Choroid plexus epithelial cell (primary cell): ENCODE measurements around the gene ALOX15B.

Experiments used
- DNase-seq: peaks from one replicate; pipeline ENCODE4 v3.0.0-alpha.2; 2010; ENCODE audit warnings: low read depth
- H3K4me3 ChIP-seq: 2 replicates; pipeline ENCODE4 v1.5.1; 2011; ENCODE audit warnings: low read depth, mild to moderate bottlenecking, control low read depth, low read length, moderate library complexity
- CTCF ChIP-seq: conservative IDR thresholded peaks from 2 replicates; pipeline ENCODE4 v1.5.1; 2011; ENCODE audit warnings: low read depth, mild to moderate bottlenecking, control low read depth, inconsistent platforms, low read length, moderate library complexity

Gene ALOX15B

GRCh38 chr17:8029121-8029520 is 9.7 kb upstream of the ALOX15B start:
- H3K4me3 ChIP-seq: no peak overlapping the region
- DNase-seq: no peak
- no peak for TF ChIP-seq CTCF

GRCh38 chr17:8031261-8031661 is 7.6 kb upstream of the ALOX15B start:
- TF ChIP-seq CTCF: no peak
- DNase-seq: no peak
- H3K4me3 ChIP-seq: no peak overlapping the region

GRCh38 chr17:8031950-8032349 is 6.9 kb upstream of the ALOX15B start:
- no peak for TF ChIP-seq CTCF
- DNase-seq: no peak
- H3K4me3 ChIP-seq: no peak overlapping the region

- H3K4me3 ChIP-seq: no peak overlapping the region
- no peak for DNase-seq
- TF ChIP-seq CTCF: no peak
Measured at GRCh38 chr17:8032442-8032841, 6.4 kb upstream of the ALOX15B start.

- peak overlapping the region; percentile 49 for H3K4me3 ChIP-seq
- no peak for DNase-seq
- TF ChIP-seq CTCF: no peak
Measured at GRCh38 chr17:8039611-8040168, 831 bp downstream of the ALOX15B start.

- TF ChIP-seq CTCF: peak; percentile 80
- DNase-seq: peak; percentile 98
- H3K4me3 ChIP-seq: no peak overlapping the region
Measured at GRCh38 chr17:8041249-8041928, 2.5 kb downstream of the ALOX15B start.

- peak; percentile 53 for DNase-seq
- H3K4me3 ChIP-seq: no peak overlapping the region
- no peak for TF ChIP-seq CTCF
Measured at GRCh38 chr17:8041979-8042378, 3.1 kb downstream of the ALOX15B start.
